Measurements from ENCODE around the gene SGIP1.
"Not testable (repeated sequence)": the region's sequence is repeated elsewhere in the genome, so short reads cannot be mapped to it uniquely, and the experiment has no call there.

The SGIP1 gene

GRCh38 chr1:66679140-66679539, 145.2 kb downstream of the SGIP1 start:
- no peak for DNase-seq (ENCODE audit: low read depth)

GRCh38 chr1:66681686-66682085, 147.7 kb downstream of the SGIP1 start:
- DNase-seq (ENCODE audit: low read depth) = no peak

DNA sequence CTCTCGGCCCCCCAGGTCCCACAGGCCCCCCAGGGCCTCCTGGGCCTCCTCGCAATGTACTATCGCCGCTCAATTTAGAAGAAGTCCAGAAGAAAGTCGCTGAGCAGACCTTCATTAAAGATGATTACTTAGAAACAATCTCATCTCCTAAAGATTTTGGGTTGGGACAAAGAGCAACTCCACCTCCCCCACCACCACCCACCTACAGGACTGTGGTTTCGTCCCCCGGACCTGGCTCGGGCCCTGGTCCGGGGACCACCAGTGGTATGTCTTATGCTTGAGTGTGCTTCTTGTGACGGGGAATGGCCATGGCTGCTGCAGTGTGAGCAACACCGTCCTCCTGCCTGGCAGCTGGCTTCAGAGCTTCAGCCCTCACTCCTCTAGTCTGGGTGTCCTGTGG, 148.2 kb downstream of the SGIP1 start:
- DNase-seq (ENCODE audit: low read depth) = no peak

DNA sequence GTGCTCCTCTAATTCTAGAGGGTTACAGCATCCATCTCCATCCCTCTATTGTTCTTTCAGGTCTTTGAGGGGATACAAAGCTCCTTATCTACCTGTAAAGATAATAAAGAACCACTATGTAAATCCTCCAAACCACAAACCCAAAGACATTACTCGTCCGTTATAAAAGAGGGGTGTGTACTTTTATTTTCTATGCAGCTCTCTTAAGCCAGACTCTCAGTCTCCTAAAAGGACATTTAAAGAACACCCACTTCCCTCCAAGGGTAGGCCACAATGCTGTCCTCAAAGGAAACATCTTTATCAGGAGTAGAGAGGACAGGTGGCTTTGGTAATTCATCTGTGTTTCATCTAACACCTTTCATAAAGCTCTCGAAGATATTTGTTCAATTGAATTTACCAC, 150.4 kb downstream of the SGIP1 start:
- no peak for DNase-seq (ENCODE audit: low read depth)

- no peak for DNase-seq (ENCODE audit: low read depth)
Measured at GRCh38 chr1:66685265-66685664, 151.3 kb downstream of the SGIP1 start.

DNA sequence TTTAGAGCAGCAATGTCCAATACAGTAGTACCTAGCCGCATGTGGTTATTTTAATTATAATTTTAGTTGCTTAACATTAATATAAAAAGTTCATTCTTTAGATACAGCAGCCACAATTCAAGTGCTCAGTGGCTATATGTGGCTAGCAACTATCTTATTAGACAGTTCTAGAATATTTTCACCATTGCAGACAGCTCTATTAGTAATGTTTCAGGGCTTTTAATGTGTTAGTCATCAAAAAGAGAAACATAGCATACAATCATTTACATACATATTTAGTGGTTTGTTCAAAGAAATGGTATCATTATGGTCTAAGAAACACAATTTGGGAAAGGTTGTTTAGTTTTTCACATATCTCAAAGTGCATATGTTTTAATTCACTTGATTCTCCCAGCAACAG, 151.7 kb downstream of the SGIP1 start:
- peak; percentile 32 for DNase-seq (ENCODE audit: low read depth)

DNA sequence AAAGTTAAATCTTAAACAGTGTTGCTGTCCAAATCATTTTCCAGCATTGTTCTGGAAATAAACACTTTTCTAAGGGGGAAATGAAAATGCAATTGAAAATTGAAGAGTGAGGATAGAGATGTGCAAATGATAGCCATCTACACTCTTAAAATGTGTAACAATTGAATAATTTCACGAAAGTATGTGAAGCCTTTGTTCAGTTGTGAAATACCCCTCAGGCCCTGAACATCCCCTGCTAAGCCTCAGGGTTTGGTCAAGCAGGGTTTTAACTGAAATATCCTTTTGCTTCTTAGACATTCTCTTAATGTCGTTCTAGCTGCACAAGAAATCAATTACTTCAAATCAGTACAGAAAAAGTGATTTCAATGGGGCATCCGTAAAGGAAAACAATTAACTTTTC, 152.5 kb downstream of the SGIP1 start:
- DNase-seq (ENCODE audit: low read depth) = no peak

GRCh38 chr1:66687358-66687757, 153.4 kb downstream of the SGIP1 start:
- no peak for DNase-seq (ENCODE audit: low read depth)

DNA sequence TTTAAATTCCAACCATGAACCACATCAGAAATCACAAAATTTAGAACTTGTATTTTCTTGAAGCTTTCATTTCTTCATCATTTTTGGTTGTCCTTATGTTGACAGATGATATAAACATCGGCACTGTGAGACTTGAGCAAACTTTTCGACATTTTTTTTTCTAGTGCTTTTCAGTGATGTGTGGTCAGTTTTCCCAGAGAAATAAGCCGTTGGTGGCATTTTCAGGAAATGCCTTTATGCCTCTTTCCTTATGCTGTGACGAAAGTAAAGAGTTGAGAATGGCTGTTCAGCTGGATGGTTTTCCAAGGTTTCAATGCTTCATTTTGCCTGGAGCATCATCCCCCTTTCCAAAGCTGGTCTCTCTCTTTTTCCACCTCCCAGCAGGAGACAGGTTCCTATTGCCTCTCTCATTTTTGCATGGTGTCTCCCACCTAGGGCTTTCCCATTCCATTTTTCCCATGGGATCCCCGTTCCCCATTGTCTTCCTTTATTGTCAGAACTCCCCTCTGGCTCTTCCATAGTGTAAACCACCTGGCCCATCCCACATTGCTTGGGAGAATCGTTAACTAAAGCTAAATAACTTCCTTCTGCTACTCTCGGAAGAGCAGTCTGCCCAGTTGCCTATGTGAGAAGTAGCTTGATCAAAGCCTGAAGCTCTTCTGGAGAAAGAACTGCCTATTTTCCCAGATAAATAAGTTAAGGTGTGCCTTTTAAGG, 156.9 kb downstream of the SGIP1 start:
- DNase-seq (ENCODE audit: low read depth) = no peak

DNA sequence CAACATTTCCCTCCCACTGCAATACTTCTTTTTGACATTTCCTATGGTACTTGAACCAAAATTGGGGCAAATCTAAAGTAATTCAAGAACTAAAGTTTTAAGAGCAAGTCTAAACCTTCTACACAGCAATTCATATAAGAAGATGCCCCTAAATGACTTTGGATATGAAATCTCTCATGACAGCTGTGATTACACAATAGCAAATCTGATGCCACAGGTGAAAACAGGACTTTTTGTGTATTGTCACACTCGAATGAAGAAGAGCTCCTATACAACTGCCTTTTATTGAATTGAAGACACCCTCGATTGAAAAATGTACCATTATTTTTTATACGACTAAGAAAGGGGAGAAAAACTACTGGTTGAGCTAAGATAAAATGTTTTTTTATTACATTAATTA, 158.7 kb downstream of the SGIP1 start:
- DNase-seq (ENCODE audit: low read depth) = no peak

DNA sequence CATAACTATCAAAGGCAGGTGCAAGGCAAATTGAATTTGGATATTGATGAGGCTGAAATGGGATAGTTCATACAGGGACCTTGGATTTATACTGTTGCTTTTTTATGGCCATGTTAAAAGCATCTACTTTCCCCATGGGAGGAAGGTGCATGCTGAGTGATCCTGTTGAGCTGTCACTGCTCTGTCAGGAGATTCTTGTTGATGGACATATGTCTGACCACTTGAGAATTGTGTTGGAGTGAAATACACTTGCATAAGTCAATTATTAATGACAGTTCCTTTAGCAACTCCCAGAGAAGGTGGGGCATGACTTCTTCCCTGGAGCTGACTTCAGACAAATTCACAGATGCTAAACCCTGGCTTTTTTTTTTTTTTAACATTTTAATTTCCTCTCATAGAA, 159.9 kb downstream of the SGIP1 start:
- no peak for DNase-seq (ENCODE audit: low read depth)

DNA sequence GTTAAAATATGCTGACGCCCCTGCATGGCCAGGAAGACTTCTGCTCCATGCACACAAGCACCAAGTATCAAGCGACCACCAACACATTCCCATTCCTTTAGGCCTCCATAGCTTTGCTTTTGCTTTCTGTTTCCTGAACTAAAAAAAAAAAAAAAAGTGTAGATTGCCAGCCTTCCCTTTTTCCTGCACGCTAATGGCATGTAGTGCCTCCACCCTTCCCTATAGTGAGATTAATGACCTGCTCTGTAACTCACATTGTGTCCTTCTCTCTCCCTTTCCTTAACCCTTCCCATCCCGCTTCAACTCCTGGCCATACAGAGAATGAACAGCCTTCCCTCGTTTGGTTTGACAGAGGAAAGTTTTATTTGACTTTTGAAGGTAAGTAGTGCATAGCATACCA, 161.2 kb downstream of the SGIP1 start:
- no peak for DNase-seq (ENCODE audit: low read depth)

GRCh38 chr1:66696771-66697170, 162.8 kb downstream of the SGIP1 start:
- DNase-seq (ENCODE audit: low read depth) = no peak

DNA sequence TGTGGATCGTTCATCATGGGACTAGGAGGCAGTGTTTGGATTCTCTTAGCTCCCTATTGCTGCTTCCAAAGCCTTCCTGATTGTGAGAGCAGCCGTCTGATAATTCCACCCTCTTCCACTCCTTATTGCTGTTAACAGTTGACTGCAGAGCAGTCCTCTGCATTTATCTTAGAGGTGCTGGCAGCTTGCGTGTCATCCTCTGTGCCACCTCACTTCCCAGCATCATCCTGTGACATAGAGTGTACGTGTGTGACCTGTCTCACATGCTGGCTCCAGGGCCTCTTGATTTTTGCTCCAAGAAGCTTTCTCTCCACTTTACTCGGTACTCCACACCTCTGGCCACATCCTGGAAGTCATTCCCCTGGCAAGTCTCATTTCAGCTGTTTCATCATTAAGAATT, 165.3 kb downstream of the SGIP1 start:
- no peak for DNase-seq (ENCODE audit: low read depth)

DNA sequence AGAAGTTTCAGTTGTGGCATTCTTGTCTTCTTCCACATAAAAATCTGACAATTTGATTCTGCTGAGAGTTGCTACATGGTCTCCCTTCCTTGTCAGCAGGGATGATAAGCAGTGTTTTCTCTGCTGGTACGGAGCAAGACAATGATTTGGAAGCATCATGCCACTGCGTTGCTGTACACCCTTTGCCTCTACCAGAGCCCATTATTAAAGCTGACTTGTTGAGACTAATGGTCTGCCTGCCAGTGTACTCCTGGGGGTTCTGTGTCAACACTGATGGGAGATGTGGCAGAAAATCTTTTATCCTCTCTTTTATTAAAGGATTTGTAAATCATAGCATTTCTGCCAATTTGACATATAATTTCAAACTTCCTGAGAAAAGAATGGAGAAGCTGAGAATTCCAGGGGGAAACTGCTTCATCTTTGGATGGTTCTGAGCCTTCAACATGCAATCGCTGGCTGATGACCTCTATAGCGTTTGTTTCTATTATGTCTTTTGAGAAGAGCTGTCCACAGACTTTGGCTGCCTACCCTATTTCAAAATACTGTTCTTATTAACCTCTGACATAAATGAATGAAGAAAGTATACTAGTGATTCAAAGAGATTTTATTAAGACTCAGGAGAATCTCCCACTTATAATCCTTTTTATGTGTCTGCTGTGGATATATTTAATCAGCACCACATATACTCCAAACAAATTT, 170.4 kb downstream of the SGIP1 start:
- no peak for DNase-seq (ENCODE audit: low read depth)

- DNase-seq (ENCODE audit: low read depth) = peak; percentile 14
Measured at GRCh38 chr1:66705110-66705509, 171.2 kb downstream of the SGIP1 start.

GRCh38 chr1:66711420-66711819, 177.5 kb downstream of the SGIP1 start:
- DNase-seq (ENCODE audit: low read depth) = peak; percentile 16

- no peak for DNase-seq (ENCODE audit: low read depth)
Measured at GRCh38 chr1:66712839-66713238, 178.9 kb downstream of the SGIP1 start.

GRCh38 chr1:66723985-66724384, 190.0 kb downstream of the SGIP1 start:
- no peak for DNase-seq (ENCODE audit: low read depth)

DNA sequence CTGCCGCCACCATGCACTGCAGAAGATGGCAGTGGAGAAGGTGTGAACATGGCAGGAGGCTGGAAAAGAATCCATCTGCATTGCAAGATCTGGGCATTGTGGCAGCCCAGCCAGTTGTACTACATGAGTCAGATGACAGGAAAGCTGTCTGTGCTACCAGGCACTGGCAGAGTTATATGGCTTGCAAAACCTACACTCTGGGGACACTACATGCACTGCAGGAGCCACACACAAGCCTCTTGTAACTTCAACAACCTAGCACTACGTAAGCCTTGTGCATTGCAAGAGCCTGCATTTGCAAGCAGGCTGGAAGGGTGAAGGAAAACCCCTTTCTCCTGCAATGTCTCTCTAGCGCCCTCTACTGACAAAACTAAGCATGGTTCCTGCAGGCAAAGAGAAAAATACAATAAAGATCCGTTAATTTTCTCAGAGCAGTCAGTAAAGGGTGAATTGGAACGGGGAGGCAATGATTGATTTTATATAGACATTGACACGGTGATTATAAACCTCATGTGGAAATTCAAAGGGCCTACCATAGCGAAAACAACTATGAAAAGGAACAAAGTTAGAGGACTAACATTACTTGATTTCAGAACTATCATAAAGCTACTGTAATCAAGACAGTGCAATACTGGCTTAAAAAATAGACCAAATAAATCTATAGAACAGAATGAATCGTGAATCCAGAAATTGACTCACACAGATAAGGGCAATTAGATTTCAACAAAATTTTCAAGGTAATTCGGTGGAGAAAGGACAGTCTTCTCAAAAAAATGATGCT, 192.1 kb downstream of the SGIP1 start:
- peak; percentile 73 for DNase-seq (ENCODE audit: low read depth)

DNA sequence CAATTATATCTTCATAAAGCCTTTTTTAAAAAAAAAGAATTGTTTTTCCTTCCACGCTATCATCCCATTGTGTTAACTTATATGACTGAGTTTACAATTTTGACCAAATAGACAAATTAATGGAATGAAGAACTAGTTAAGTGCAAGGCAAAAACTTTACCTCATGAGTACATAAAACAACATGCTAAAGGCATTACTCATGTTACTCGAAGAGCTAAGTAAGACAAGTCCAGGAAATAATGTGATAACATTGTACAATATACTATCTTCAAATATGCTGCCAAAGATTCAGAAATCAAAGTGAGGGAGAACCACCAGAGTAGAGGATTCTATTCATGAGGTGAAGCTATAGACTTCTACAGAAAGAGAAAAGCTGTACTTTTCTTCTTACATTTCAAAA, 194.1 kb downstream of the SGIP1 start:
- peak; percentile 20 for DNase-seq (ENCODE audit: low read depth)

DNA sequence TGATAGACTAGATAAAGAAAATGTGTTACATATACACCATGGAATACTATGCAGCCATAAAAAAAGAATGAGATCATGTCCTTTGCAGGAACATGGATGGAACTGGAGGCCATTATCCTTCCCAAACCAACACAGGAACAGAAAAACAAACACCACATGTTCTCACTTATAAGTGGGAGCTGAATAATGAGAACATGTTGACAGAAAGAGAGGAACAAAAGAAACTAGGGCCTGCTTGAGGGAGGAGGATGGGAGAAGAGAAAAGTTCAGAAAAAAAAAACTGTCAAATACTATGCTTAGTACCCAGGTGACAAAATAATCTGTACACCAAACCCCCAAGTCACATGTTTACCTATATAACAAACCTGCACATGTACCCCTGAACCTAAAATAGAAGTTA, 194.8 kb downstream of the SGIP1 start:
- DNase-seq (ENCODE audit: low read depth) = not testable (repeated sequence)

DNA sequence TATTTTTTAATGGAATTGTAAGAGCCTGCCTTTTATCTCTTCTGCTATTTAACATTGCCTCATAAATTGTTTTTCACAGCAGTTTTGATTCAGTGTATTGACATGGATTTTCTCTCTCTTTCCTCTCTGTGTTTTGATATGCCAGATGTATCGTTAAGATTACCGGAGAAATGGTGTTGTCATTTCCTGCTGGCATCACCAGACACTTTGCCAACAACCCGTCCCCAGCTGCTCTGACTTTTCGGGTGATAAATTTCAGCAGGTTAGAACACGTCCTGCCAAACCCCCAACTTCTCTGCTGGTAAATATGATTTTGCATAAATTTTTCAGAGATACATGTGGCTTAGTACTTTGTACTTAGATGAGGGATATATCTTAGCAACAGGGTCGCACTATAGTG, 195.2 kb downstream of the SGIP1 start:
- DNase-seq (ENCODE audit: low read depth) = no peak
